ENCODE results near the gene MACROH2A1. TPM values are rescaled to one million over a fixed set of nuclear protein-coding genes. Genes with fewer than 3 reads are reported as not detected.

MACROH2A1 gene
- total and polyA plus RNA-seq, 2 of the 4 experiments (the other 2 are of a cell fraction), result 122 to 126 TPM

DNA sequence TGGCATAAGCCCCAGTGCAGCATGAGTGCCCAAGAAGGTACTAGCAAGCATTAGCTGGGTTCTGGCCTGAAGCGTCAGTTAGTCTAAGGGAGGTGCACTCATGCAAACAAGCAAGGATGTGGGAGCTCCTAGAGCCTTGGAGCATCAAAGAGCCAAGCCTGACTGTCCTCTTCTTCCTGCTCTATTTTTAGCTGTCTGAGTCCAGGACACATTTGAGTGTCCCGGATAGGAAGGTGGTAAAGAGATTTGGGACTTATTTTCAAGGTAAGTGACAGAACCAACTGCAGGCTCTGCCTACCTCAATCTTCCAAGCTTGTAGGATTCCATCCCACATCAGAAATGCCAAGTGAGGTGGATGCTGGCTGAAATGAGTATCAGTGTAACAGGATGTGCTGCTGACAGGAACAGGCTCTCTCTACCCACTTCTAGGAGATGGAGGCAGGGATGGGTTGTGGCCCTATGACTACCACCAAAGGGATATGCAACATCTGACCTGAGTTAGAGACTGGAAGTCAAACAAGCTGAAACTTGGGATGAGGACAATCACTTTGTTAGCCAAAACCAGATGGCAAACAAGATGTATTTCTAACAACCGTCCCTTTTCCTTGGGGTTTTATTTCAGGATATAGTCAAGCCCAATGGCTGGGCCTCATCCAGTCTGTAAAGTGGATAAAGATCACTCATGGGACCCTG is 15.1 kb downstream of the MACROH2A1 start:
- Histone ChIP-seq H2BK15ac (ENCODE audit: low read depth, low read length) (no peak overlapping the region), H4K8ac (ENCODE audit: low read depth in 2 of 2, low read length in 2 of 2) (no peak overlapping the region), H3K4me3 (ENCODE audit: insufficient read depth, low read depth, low read length) (no peak overlapping the region), H3K56ac (ENCODE audit: extremely low read depth, insufficient read depth, low read length) (no peak overlapping the region), H2AK5ac (ENCODE audit: low read depth, low read length) (peak overlapping the region; percentile 42; the same call in 1 of the 2 replicates), H3K4me2 (ENCODE audit: low read depth, low read length) (no peak overlapping the region), H2BK20ac (ENCODE audit: low read depth, low read length) (no peak overlapping the region), H3K79me1 (ENCODE audit: low read depth in 1 of 2, low read length in 2 of 2) (peaks cover 69 to 87% of the 10 kb centered on the region in 2 experiments), H3K9me3 (ENCODE audit: control insufficient read depth, insufficient read depth, low read length) (no peaks in the 10 kb centered on the region), H3K36me3 (ENCODE audit: control insufficient read depth, insufficient read depth, low read length) (peaks cover 58% of the 10 kb centered on the region), H4K5ac (ENCODE audit: low read depth, low read length) (no peak overlapping the region), H4K91ac (ENCODE audit: insufficient read depth, low read depth, low read length) (no peak overlapping the region), H2AFZ (replicated peaks; ENCODE audit: low read length, poor library complexity) (no peak overlapping the region), H2BK5ac (ENCODE audit: low read depth, low read length, poor library complexity, severe bottlenecking) (no peak overlapping the region), H3K27me3 (ENCODE audit: control insufficient read depth, insufficient read depth, low read length) (no peaks in the 10 kb centered on the region), H3K14ac (replicated peaks; ENCODE audit: low read depth, low read length) (no peak overlapping the region), H3K4me1 (ENCODE audit: control insufficient read depth, insufficient read depth, low read length) (peaks cover 30% of the 10 kb centered on the region), H3K9me1 (ENCODE audit: insufficient read depth, low read length) (peaks cover 57% of the 10 kb centered on the region), H3K18ac (ENCODE audit: low read depth, low read length) (no peak overlapping the region), H4K20me1 (ENCODE audit: insufficient read depth, low read length) (peaks cover 47% of the 10 kb centered on the region), H3K23ac (ENCODE audit: low read depth, low read length) (peak overlapping the region; percentile 5; the same call in 1 of the 2 replicates), H2BK120ac (ENCODE audit: low read depth, low read length) (no peak overlapping the region), H2AK9ac (replicated peaks; ENCODE audit: low read depth, low read length, poor library complexity) (no peak overlapping the region), H3K4ac (ENCODE audit: low read depth, low read length) (no peak overlapping the region), H3K9ac (ENCODE audit: low read depth, low read length) (no peak overlapping the region), H3K27ac (ENCODE audit: insufficient read depth, low read length) (no peak overlapping the region)
- DNase-seq (no peak), ATAC-seq (ENCODE audit: low read depth) (no peak)
- intact Hi-C loops (cut with micrococcal nuclease) (no loop called here), dilution Hi-C loops (cut with HindIII; ENCODE audit: low sequenced_read_pairs, unreplicated experiment) (no loop called here), in situ Hi-C loops (cut with MboI; ENCODE audit: low sequenced_read_pairs) (no loop called here)
- ChIA-PET CTCF (no interaction called here), POLR2A (ENCODE audit: unreplicated experiment) (no interaction called here)
- 100% methylated on average over 1 of the region's 3 CpGs; no CpG with 5 or more reads in 1 of the 2 experiments for WGBS, 2 experiments (ENCODE audit: extremely low coverage in 2 of 2, insufficient read length in 1 of 2)
- TF ChIP-seq RFX5 (IDR thresholded peaks at IDR 0.05; ENCODE audit: low read depth, low read length) (no peak), MAFK (IDR thresholded peaks at IDR 0.05; ENCODE audit: low read depth, low read length) (no peak), CEBPB (IDR thresholded peaks at IDR 0.05; ENCODE audit: low read depth, low read length) (no peak), RAD21 (IDR thresholded peaks at IDR 0.05; ENCODE audit: low read length) (no peak), POLR2A (IDR thresholded peaks at IDR 0.05; ENCODE audit: low read depth, low read length) (no peak), MAZ (IDR thresholded peaks at IDR 0.05; ENCODE audit: borderline replicate concordance, low read depth, low read length) (no peak), MXI1 (IDR thresholded peaks at IDR 0.05; ENCODE audit: borderline replicate concordance, low read depth, low read length) (no peak), BHLHE40 (IDR thresholded peaks at IDR 0.05; ENCODE audit: low read depth, low read length) (no peak), CHD1 (IDR thresholded peaks at IDR 0.05; ENCODE audit: low read depth, low read length) (no peak), FOS (IDR thresholded peaks at IDR 0.05; ENCODE audit: low read depth, low read length) (no peak), SMC3 (IDR thresholded peaks at IDR 0.05; ENCODE audit: low read depth, low read length) (no peak), RCOR1 (IDR thresholded peaks at IDR 0.05; ENCODE audit: insufficient replicate concordance, low read length) (no peak), NFE2L2 (IDR thresholded peaks at IDR 0.05; ENCODE audit: low read depth, low read length) (no peak)
- TF ChIP-seq, protein P1, sequence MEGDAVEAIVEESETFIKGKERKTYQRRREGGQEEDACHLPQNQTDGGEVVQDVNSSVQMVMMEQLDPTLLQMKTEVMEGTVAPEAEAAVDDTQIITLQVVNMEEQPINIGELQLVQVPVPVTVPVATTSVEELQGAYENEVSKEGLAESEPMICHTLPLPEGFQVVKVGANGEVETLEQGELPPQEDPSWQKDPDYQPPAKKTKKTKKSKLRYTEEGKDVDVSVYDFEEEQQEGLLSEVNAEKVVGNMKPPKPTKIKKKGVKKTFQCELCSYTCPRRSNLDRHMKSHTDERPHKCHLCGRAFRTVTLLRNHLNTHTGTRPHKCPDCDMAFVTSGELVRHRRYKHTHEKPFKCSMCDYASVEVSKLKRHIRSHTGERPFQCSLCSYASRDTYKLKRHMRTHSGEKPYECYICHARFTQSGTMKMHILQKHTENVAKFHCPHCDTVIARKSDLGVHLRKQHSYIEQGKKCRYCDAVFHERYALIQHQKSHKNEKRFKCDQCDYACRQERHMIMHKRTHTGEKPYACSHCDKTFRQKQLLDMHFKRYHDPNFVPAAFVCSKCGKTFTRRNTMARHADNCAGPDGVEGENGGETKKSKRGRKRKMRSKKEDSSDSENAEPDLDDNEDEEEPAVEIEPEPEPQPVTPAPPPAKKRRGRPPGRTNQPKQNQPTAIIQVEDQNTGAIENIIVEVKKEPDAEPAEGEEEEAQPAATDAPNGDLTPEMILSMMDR (conservative IDR thresholded peaks at IDR 0.05; ENCODE audit: low read depth, low read length), result no peak
- TF ChIP-seq, protein P2, sequence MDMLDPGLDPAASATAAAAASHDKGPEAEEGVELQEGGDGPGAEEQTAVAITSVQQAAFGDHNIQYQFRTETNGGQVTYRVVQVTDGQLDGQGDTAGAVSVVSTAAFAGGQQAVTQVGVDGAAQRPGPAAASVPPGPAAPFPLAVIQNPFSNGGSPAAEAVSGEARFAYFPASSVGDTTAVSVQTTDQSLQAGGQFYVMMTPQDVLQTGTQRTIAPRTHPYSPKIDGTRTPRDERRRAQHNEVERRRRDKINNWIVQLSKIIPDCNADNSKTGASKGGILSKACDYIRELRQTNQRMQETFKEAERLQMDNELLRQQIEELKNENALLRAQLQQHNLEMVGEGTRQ (IDR thresholded peaks at IDR 0.05; ENCODE audit: low read depth, low read length), result no peak
- TF ChIP-seq, protein P3, sequence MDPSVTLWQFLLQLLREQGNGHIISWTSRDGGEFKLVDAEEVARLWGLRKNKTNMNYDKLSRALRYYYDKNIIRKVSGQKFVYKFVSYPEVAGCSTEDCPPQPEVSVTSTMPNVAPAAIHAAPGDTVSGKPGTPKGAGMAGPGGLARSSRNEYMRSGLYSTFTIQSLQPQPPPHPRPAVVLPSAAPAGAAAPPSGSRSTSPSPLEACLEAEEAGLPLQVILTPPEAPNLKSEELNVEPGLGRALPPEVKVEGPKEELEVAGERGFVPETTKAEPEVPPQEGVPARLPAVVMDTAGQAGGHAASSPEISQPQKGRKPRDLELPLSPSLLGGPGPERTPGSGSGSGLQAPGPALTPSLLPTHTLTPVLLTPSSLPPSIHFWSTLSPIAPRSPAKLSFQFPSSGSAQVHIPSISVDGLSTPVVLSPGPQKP (IDR thresholded peaks at IDR 0.05; ENCODE audit: borderline replicate concordance, low read depth, low read length), result no peak
- BruUV-seq (replicated peaks), result no TSS peak

Measured in IMR-90 (cell line).